Measurements from ENCODE around the gene MEOX1.

GRCh38 chr17:43701318-43701743 lies 39.6 kb upstream of the MEOX1 start:
- TF ChIP-seq USF2 (IDR thresholded peaks at IDR 0.05; ENCODE audit: low read length) (no peak), RNF2 (IDR thresholded peaks at IDR 0.05; ENCODE audit: borderline replicate concordance, low read depth, low read length, missing control alignments, poor library complexity, severe bottlenecking) (no peak)
